Neural crest cell (in vitro differentiated cells): ENCODE data around the gene KAT6B. TPM values are rescaled to one million over a fixed set of nuclear protein-coding genes. Genes with fewer than 3 reads are reported as not detected.
A peak's percentile ranks its signal among the peaks of the same experiment; 100 is the strongest.

Experiments
- DNase-seq: peaks from one replicate; pipeline ENCODE4 v3.0.0; 2021; ENCODE audit warnings: low read depth, mixed read lengths, low spot score
- H3K27ac Mint-ChIP-seq: one replicate; pipeline ENCODE4 v1.8.0; 2021; ENCODE audit warnings: mild to moderate bottlenecking, mixed read lengths; ENCODE audit not compliant: unreplicated experiment
- H3K27me3 Mint-ChIP-seq: 2 replicates; pipeline ENCODE4 v1.8.0; 2021; ENCODE audit warnings: low read depth, mild to moderate bottlenecking, mixed read lengths
- H3K36me3 Mint-ChIP-seq: 2 replicates; pipeline ENCODE4 v1.8.0; 2021; ENCODE audit warnings: low read depth, mild to moderate bottlenecking, mixed read lengths
- H3K4me1 Mint-ChIP-seq: 2 replicates; pipeline ENCODE4 v1.8.0; 2021; ENCODE audit warnings: mixed read lengths
- H3K4me3 Mint-ChIP-seq: one replicate; pipeline ENCODE4 v1.8.0; 2021; ENCODE audit warnings: mild to moderate bottlenecking, mixed read lengths
- H3K9me3 Mint-ChIP-seq: 2 replicates; pipeline ENCODE4 v1.8.0; 2021; ENCODE audit warnings: mixed read lengths
- total RNA-seq: library from RNA; stranded (reverse); gene quantifications from 2 replicates; pipeline ENCODE4 v1.2.1, GENCODE V29; 2021
- TF ChIP-seq, protein P1 (sequence below): fragments of 200-600 bp; sonication (generic); conservative IDR thresholded peaks from 2 replicates; pipeline ENCODE4 v1.5.0; 2021; ENCODE audit warnings: antibody characterized with exemption, mild to moderate bottlenecking

KAT6B gene
- total RNA-seq, 1 donor from 2014 or later, result 34.2 TPM

DNA sequence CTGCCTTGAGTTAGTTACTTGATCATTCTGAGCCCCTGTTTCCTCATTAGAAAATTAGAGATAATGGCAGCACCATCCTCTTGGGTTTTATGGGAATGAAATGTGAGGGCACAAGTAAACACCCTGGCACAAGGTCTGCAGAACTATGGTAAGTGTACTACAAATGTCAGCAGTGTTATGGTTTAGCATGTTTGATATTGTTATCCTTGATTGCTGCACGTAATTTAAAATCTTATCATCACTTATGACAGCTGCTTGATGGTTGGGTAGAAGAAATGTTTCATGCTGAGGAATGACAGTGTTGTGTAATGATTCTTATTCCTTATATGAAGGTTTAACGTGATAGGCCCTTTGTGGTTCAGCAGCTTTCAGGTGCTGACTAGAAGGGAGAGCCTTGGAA, 134.3 kb downstream of the KAT6B start:
- Mint-ChIP-seq H3K36me3 (peaks cover 9% of the 10 kb centered on the region), H3K4me1 (peaks cover 41% of the 10 kb centered on the region), H3K27ac (no peak overlapping the region)

DNA sequence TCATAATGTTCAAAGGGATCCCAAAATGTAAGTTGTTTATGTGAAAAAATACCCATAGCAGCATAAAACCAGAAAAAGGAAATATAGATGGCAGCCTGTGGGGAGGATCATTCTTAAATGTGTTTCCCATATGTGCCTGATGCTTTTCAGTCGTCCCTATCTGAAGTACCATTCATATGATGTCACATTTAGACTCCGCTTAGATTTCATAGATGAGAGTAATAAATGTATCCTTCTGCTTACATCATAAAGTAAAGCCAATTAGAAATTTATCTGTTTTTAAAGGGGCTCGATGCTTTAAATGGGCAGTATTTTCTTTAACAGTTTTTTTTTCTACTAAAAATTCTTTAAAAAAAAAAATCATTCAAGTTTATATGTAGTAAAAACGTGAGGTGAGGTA, 136.1 kb downstream of the KAT6B start:
- no peak for DNase-seq
- H3K27me3 Mint-ChIP-seq, result no peaks in the 10 kb centered on the region
- no peak overlapping the region for H3K27ac Mint-ChIP-seq
- TF ChIP-seq, protein P1, sequence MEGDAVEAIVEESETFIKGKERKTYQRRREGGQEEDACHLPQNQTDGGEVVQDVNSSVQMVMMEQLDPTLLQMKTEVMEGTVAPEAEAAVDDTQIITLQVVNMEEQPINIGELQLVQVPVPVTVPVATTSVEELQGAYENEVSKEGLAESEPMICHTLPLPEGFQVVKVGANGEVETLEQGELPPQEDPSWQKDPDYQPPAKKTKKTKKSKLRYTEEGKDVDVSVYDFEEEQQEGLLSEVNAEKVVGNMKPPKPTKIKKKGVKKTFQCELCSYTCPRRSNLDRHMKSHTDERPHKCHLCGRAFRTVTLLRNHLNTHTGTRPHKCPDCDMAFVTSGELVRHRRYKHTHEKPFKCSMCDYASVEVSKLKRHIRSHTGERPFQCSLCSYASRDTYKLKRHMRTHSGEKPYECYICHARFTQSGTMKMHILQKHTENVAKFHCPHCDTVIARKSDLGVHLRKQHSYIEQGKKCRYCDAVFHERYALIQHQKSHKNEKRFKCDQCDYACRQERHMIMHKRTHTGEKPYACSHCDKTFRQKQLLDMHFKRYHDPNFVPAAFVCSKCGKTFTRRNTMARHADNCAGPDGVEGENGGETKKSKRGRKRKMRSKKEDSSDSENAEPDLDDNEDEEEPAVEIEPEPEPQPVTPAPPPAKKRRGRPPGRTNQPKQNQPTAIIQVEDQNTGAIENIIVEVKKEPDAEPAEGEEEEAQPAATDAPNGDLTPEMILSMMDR, result no peak
- peaks cover 5% of the 10 kb centered on the region for H3K9me3 Mint-ChIP-seq
- H3K36me3 Mint-ChIP-seq, result peaks cover 12% of the 10 kb centered on the region
- no peak overlapping the region for H3K4me3 Mint-ChIP-seq
- peaks cover 41% of the 10 kb centered on the region for H3K4me1 Mint-ChIP-seq

More for the DNA sequence above, 134.3 kb downstream of the KAT6B start:
- Mint-ChIP-seq H3K4me3 (no peak overlapping the region), H3K9me3 (peaks cover 5% of the 10 kb centered on the region), H3K27me3 (no peaks in the 10 kb centered on the region)
- no peak for DNase-seq
- TF ChIP-seq, protein P1, result no peak

- TF ChIP-seq, protein P1, result no peak
- Mint-ChIP-seq H3K4me1 (peaks cover 44% of the 10 kb centered on the region), H3K27ac (no peak overlapping the region), H3K27me3 (no peaks in the 10 kb centered on the region), H3K36me3 (peaks cover 12% of the 10 kb centered on the region), H3K4me3 (no peak overlapping the region), H3K9me3 (peaks cover 5% of the 10 kb centered on the region)
- no peak for DNase-seq
These were observed 137.1 kb downstream of the KAT6B start for GRCh38 chr10:74963549-74963948.

DNA sequence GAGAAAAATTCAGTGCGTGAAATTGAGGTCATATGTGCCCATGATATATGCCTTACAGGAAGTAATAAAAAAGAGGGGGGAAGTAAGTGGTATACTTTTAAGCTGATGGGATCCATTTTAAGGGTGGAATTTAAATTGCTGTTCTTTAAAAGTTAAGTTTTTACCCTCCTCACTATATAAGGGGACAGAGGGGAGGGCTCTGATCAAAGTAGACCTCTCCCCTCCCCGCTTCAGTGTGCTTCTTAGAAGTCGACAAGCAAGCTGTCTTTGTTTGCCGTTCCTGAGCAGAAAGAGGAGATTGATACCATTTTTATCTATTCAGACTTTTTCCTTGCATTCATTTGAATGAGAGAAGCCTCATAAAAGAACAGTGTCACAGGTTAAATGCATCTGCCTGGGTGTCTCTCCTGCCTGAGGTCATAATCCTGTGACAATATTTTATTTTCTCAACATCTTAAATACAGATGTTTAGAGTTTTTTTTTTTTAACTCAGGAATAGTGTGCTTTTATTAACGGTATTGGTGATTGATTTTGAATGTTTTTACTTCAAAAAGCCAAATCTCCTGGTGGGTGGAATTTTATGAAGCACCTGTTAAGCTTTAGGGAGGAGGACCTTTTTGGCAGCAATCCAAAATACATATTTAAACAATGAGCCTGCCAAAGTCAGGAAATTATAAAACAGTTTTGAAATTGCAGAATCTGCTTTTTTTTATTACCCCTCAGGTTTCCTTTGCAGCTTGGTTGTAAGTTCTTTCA, 141.7 kb downstream of the KAT6B start:
- Mint-ChIP-seq H3K4me3 (peak overlapping the region; percentile 56), H3K4me1 (peaks cover 37% of the 10 kb centered on the region), H3K9me3 (peaks cover 5% of the 10 kb centered on the region), H3K27ac (peak overlapping the region; percentile 85), H3K27me3 (no peaks in the 10 kb centered on the region), H3K36me3 (peaks cover 12% of the 10 kb centered on the region)
- DNase-seq, result no peak
- TF ChIP-seq, protein P1, result no peak

DNA sequence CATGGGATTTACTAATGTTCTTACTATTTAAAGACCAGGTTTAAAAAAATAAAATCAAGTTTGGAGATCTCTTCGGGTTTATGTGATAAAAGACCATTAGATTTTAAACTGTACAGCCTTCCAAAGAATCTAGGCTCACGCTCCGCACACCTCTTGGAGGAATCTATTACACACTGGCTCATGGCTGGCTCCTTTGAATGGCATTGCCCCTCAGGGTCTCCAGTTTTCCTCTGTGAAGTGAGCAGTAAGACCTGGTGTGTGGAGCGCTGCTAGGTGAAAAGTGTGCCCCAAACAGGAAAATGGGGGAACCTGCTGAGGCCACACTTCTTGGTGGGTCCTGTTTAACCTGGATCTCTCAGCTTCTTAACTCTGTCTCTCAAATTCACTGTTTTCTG, 142.3 kb downstream of the KAT6B start:
- peaks cover 5% of the 10 kb centered on the region for H3K9me3 Mint-ChIP-seq
- TF ChIP-seq, protein P1, result no peak
- no peak for DNase-seq
- peaks cover 12% of the 10 kb centered on the region for H3K36me3 Mint-ChIP-seq
- H3K4me1 Mint-ChIP-seq, result peaks cover 33% of the 10 kb centered on the region
- H3K27ac Mint-ChIP-seq, result peak overlapping the region; percentile 9
- no peak overlapping the region for H3K4me3 Mint-ChIP-seq
- no peaks in the 10 kb centered on the region for H3K27me3 Mint-ChIP-seq
